GM12801 (cell line): ENCODE data around the gene EXOC6.

Experiments used
- CTCF ChIP-seq: IDR thresholded peaks from one replicate; pipeline ENCODE4 v1.5.1; 2011; ENCODE audit warnings: control low read depth; ENCODE audit not compliant: insufficient read length; ENCODE audit errors: extremely low read depth

Gene EXOC6

GRCh38 chr10:93081318-93081717 is 233.0 kb downstream of the EXOC6 start:
- no peak for TF ChIP-seq CTCF

- no peak for TF ChIP-seq CTCF
These were observed 233.5 kb downstream of the EXOC6 start for GRCh38 chr10:93081834-93082233.

- TF ChIP-seq CTCF, result no peak
These were observed 235.6 kb downstream of the EXOC6 start for GRCh38 chr10:93083743-93084539.

GRCh38 chr10:93085272-93085859 is 237.0 kb downstream of the EXOC6 start:
- no peak for TF ChIP-seq CTCF

- TF ChIP-seq CTCF, result no peak
These were observed 238.0 kb downstream of the EXOC6 start for GRCh38 chr10:93086289-93086688.

GRCh38 chr10:93087846-93088245 is 239.5 kb downstream of the EXOC6 start:
- TF ChIP-seq CTCF, result no peak

GRCh38 chr10:93088466-93088865 is 240.1 kb downstream of the EXOC6 start:
- no peak for TF ChIP-seq CTCF
